ENCODE results near the gene AMBN.

DNA sequence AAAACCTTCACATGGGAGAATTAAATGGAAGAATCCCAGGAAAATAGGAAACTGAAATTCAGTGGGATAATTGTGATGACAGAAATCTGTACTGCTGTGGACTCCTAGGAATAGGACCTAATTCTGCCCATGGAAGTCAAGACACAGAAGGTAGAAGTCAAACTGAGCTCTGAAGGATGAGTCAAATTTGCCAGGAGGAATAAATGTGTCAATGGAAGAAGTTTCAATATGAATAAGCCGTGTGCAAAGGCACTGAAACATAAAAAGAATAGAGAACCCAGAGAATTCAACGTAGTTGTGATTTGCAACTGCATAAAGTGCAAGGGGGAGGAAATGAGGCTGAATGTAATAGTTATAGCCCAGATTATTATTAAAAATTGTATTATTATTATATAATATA is 48.1 kb downstream of the AMBN start:
- TF ChIP-seq FOXP2 (optimal IDR thresholded peaks at IDR 0.05; ENCODE audit: borderline replicate concordance, extremely low read depth, extremely low read length, insufficient read depth) (no peak), POLR2AphosphoS5 (IDR thresholded peaks at IDR 0.05; ENCODE audit: low read depth, low read length) (no peak)
- TF ChIP-seq, protein P1, sequence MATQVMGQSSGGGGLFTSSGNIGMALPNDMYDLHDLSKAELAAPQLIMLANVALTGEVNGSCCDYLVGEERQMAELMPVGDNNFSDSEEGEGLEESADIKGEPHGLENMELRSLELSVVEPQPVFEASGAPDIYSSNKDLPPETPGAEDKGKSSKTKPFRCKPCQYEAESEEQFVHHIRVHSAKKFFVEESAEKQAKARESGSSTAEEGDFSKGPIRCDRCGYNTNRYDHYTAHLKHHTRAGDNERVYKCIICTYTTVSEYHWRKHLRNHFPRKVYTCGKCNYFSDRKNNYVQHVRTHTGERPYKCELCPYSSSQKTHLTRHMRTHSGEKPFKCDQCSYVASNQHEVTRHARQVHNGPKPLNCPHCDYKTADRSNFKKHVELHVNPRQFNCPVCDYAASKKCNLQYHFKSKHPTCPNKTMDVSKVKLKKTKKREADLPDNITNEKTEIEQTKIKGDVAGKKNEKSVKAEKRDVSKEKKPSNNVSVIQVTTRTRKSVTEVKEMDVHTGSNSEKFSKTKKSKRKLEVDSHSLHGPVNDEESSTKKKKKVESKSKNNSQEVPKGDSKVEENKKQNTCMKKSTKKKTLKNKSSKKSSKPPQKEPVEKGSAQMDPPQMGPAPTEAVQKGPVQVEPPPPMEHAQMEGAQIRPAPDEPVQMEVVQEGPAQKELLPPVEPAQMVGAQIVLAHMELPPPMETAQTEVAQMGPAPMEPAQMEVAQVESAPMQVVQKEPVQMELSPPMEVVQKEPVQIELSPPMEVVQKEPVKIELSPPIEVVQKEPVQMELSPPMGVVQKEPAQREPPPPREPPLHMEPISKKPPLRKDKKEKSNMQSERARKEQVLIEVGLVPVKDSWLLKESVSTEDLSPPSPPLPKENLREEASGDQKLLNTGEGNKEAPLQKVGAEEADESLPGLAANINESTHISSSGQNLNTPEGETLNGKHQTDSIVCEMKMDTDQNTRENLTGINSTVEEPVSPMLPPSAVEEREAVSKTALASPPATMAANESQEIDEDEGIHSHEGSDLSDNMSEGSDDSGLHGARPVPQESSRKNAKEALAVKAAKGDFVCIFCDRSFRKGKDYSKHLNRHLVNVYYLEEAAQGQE (IDR thresholded peaks at IDR 0.05; ENCODE audit: insufficient read depth in 1 of 2, low read depth in 2 of 2, low read length in 2 of 2), result no peak

Measured in PFSK-1 (cell line).